Activated CD4-positive, CD25-positive, alpha-beta regulatory T cell treated with anti-CD3 and anti-CD28 coated beads, Interleukin-2, amount 50 U/mL, for 24 hours (primary cell): ENCODE results near the gene KCNQ1OT1.

Experiments
- ATAC-seq, 2 donors: fragments of 150-1000 bp; cut with Tn5 transposase; one replicate each; pipeline ENCODE4 v1.10.0; 2021; ENCODE audit warnings: mild to moderate bottlenecking in 1 of 2, moderate library complexity in 1 of 2

The KCNQ1OT1 gene

GRCh38 chr11:2569731-2570210 lies 130.0 kb downstream of the KCNQ1OT1 start:
- ATAC-seq = no peak

GRCh38 chr11:2569321-2569721 lies 130.5 kb downstream of the KCNQ1OT1 start:
- ATAC-seq = no peak

GRCh38 chr11:2567026-2567671 lies 132.6 kb downstream of the KCNQ1OT1 start:
- ATAC-seq = no peak

- no peak for ATAC-seq
Observed at GRCh38 chr11:2566223-2567025, 133.4 kb downstream of the KCNQ1OT1 start.

GRCh38 chr11:2565447-2566222 lies 134.2 kb downstream of the KCNQ1OT1 start:
- no peak for ATAC-seq

GRCh38 chr11:2564588-2565425 lies 135.0 kb downstream of the KCNQ1OT1 start:
- ATAC-seq = no peak

GRCh38 chr11:2564008-2564530 lies 135.7 kb downstream of the KCNQ1OT1 start:
- ATAC-seq = no peak

- ATAC-seq = no peak
Observed at GRCh38 chr11:2563213-2564007, 136.4 kb downstream of the KCNQ1OT1 start.

- no peak for ATAC-seq
Observed at GRCh38 chr11:2562890-2563212, 136.9 kb downstream of the KCNQ1OT1 start.

GRCh38 chr11:2561696-2562581 lies 137.9 kb downstream of the KCNQ1OT1 start:
- ATAC-seq = no peak

- no peak for ATAC-seq
Observed at GRCh38 chr11:2559527-2560311, 140.1 kb downstream of the KCNQ1OT1 start.

- ATAC-seq = no peak
Observed at GRCh38 chr11:2558861-2559526, 140.8 kb downstream of the KCNQ1OT1 start.

GRCh38 chr11:2558397-2558796 lies 141.4 kb downstream of the KCNQ1OT1 start:
- no peak for ATAC-seq
